ENCODE measurements around the gene SETD7. TPM values are rescaled to one million over a fixed set of nuclear protein-coding genes. Genes with fewer than 3 reads are reported as not detected.
"Not testable (repeated sequence)": the region's sequence is repeated elsewhere in the genome, so short reads cannot be mapped to it uniquely, and the experiment has no call there.

Gene SETD7
- total and polyA plus RNA-seq, 12 donors, result 12.0 to 79.2 (median 52.8) TPM

GRCh38 chr4:139453371-139454110, 102.5 kb downstream of the SETD7 start:
- 0 to 1% methylated on average over 70 to 76 of the region's 76 CpGs for WGBS, 2 donors
- Histone ChIP-seq H3K4me1 (peaks cover 4 to 54% (median 49%) of the 10 kb centered on the region in 9 donors), H3K27me3 (no peaks in the 10 kb centered on the region), H3K36me3 (no peaks in the 10 kb centered on the region), H3K27ac (peak overlapping the region; percentile 94 to 100 (median 98)), H3K9me3 (no peaks in the 10 kb centered on the region), H3K4me3 (peak overlapping the region; percentile 66 to 95 (median 84))
- DNase-seq (peak; percentile 98), ATAC-seq (peak; percentile 97 to 99 (median 98))
- intact Hi-C loops (cut with DNase I), result loop anchor here in 5 of 10 donors (2.0 to 10.0 kb wide), 7 partner anchors 35 to 369 kb away; partner anchors contain the start of genes SETD7 (in 3 of the 5), NAA15 (in 1 of the 5) and NDUFC1 (in 1 of the 5)
- peak in 3 of 9 donors; percentile 4 to 31 (median 24) for TF ChIP-seq CTCF (IDR thresholded peaks at IDR 0.05)

- peak overlapping the region; percentile 94 to 100 (median 98) for H3K27ac ChIP-seq
- no peaks in the 10 kb centered on the region for H3K27me3 ChIP-seq
- 2 to 3% methylated on average over 15 of the region's 15 CpGs for WGBS, 2 donors
- H3K36me3 ChIP-seq, result no peaks in the 10 kb centered on the region
- peak overlapping the region; percentile 66 to 95 (median 84) for H3K4me3 ChIP-seq
- no peaks in the 10 kb centered on the region for H3K9me3 ChIP-seq
- H3K4me1 ChIP-seq, result peaks cover 4 to 49% (median 43%) of the 10 kb centered on the region in 9 donors
- intact Hi-C loops (cut with DNase I), result loop anchor here in 5 of 10 donors (2.0 to 10.0 kb wide), 7 partner anchors 34 to 368 kb away; partner anchors contain the start of genes SETD7 (in 3 of the 5), NAA15 (in 1 of the 5) and NDUFC1 (in 1 of the 5)
- peak in 6 of 8 donors; percentile 2 to 42 (median 24) for ATAC-seq
- peak; percentile 5 to 42 (median 29) for TF ChIP-seq CTCF (IDR thresholded peaks at IDR 0.05)
- no peak for DNase-seq
These were observed 103.0 kb downstream of the SETD7 start for GRCh38 chr4:139453041-139453370.

- intact Hi-C loops (cut with DNase I), result loop anchor here in 5 of 10 donors (2.0 to 10.0 kb wide), 7 partner anchors 33 to 367 kb away; partner anchors contain the start of genes SETD7 (in 3 of the 5), NAA15 (in 1 of the 5) and NDUFC1 (in 1 of the 5)
- H3K27me3 ChIP-seq, result no peaks in the 10 kb centered on the region
- H3K4me1 ChIP-seq, result peaks cover 4 to 41% (median 34%) of the 10 kb centered on the region in 9 donors
- H3K9me3 ChIP-seq, result no peaks in the 10 kb centered on the region
- H3K4me3 ChIP-seq, result peak overlapping the region in 3 of 10 donors; percentile 78 to 89 (median 85)
- no peak for DNase-seq
- no peak for ATAC-seq
- no peaks in the 10 kb centered on the region for H3K36me3 ChIP-seq
- peak overlapping the region in 1 of 10 donors; percentile 98 for H3K27ac ChIP-seq
- WGBS, 2 donors, result 91 to 100% methylated on average over 1 of the region's 1 CpG
- no peak for TF ChIP-seq CTCF (IDR thresholded peaks at IDR 0.05)
These were observed 104.0 kb downstream of the SETD7 start for GRCh38 chr4:139451997-139452396.

DNA sequence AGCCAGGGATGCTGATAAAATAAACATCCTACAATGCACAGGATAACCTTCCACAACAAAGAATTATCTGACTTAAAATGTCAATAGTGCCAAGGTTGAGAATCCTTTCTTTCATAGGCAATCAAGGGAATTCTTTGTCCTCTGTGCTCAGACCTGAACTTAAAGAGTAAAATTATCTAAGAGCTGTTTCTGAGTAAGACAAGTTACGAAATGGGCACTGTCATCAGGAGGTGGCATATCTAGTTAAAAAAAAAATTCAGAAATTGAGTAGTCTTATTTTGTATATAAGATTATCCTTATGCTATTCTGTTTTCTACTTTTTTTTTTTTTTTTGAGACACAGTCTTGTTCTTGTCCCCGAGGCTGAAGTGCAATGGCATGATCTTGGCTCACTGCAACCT, 105.4 kb downstream of the SETD7 start:
- Histone ChIP-seq H3K27me3 (no peaks in the 10 kb centered on the region), H3K4me3 (no peak overlapping the region), H3K36me3 (no peaks in the 10 kb centered on the region), H3K4me1 (peaks cover 4 to 27% (median 20%) of the 10 kb centered on the region in 9 donors), H3K9me3 (no peaks in the 10 kb centered on the region), H3K27ac (no peak overlapping the region)
- ATAC-seq, result no peak
- no peak for TF ChIP-seq CTCF (IDR thresholded peaks at IDR 0.05)
- 91 to 96% methylated on average over 2 of the region's 2 CpGs for WGBS, 2 donors
- intact Hi-C loops (cut with DNase I), result loop anchor here in 4 of 10 donors (5.0 to 10.0 kb wide), 4 partner anchors 33 to 366 kb away; partner anchors contain the start of genes SETD7 (in 2 of the 4), NAA15 (in 1 of the 4) and NDUFC1 (in 1 of the 4)
- DNase-seq, result no peak

GRCh38 chr4:139447078-139447477, 108.9 kb downstream of the SETD7 start:
- intact Hi-C loops (cut with DNase I); DNase-seq: not testable (repeated sequence)

More at GRCh38 chr4:139447078-139447477, 108.9 kb downstream of the SETD7 start:
- not testable (repeated sequence) for H3K36me3 ChIP-seq, ATAC-seq, H3K9me3 ChIP-seq, H3K27ac ChIP-seq, H3K4me3 ChIP-seq, H3K4me1 ChIP-seq, H3K27me3 ChIP-seq
- WGBS, 2 donors, result 92 to 95% methylated on average over 4 of the region's 4 CpGs
